Ishikawa (cell line): ENCODE data around the gene C1QC.

Experiments
- CREB1 ChIP-seq: IDR thresholded peaks from 2 replicates; pipeline ENCODE4 v1.6.1; 2012; ENCODE audit warnings: low read depth
- EGR1 ChIP-seq: IDR thresholded peaks from 2 replicates; pipeline ENCODE4 v1.6.1; 2012
- EP300 ChIP-seq: IDR thresholded peaks from 2 replicates; pipeline ENCODE4 v1.6.1; 2012; ENCODE audit warnings: borderline replicate concordance
- MAX ChIP-seq: IDR thresholded peaks from 2 replicates; pipeline ENCODE4 v1.6.1; 2012
- RAD21 ChIP-seq: IDR thresholded peaks from 2 replicates; pipeline ENCODE4 v1.6.1; 2012; ENCODE audit warnings: low read depth
- TAF1 ChIP-seq: IDR thresholded peaks from 2 replicates; pipeline ENCODE4 v1.6.1; 2012; ENCODE audit warnings: low read depth, mild to moderate bottlenecking
- TEAD4 ChIP-seq: IDR thresholded peaks from 2 replicates; pipeline ENCODE4 v1.6.1; 2012
- YY1 ChIP-seq: IDR thresholded peaks from 2 replicates; pipeline ENCODE4 v1.6.1; 2012; ENCODE audit warnings: low read depth
- TF ChIP-seq, protein P1 (sequence below): IDR thresholded peaks from 2 replicates; pipeline ENCODE4 v1.6.1; 2012; ENCODE audit warnings: low read depth, mild to moderate bottlenecking

- TF ChIP-seq EP300 (no peak), MAX (no peak), EGR1 (no peak), TEAD4 (no peak), TAF1 (no peak), CREB1 (no peak), YY1 (no peak), RAD21 (no peak)
- TF ChIP-seq, protein P1, sequence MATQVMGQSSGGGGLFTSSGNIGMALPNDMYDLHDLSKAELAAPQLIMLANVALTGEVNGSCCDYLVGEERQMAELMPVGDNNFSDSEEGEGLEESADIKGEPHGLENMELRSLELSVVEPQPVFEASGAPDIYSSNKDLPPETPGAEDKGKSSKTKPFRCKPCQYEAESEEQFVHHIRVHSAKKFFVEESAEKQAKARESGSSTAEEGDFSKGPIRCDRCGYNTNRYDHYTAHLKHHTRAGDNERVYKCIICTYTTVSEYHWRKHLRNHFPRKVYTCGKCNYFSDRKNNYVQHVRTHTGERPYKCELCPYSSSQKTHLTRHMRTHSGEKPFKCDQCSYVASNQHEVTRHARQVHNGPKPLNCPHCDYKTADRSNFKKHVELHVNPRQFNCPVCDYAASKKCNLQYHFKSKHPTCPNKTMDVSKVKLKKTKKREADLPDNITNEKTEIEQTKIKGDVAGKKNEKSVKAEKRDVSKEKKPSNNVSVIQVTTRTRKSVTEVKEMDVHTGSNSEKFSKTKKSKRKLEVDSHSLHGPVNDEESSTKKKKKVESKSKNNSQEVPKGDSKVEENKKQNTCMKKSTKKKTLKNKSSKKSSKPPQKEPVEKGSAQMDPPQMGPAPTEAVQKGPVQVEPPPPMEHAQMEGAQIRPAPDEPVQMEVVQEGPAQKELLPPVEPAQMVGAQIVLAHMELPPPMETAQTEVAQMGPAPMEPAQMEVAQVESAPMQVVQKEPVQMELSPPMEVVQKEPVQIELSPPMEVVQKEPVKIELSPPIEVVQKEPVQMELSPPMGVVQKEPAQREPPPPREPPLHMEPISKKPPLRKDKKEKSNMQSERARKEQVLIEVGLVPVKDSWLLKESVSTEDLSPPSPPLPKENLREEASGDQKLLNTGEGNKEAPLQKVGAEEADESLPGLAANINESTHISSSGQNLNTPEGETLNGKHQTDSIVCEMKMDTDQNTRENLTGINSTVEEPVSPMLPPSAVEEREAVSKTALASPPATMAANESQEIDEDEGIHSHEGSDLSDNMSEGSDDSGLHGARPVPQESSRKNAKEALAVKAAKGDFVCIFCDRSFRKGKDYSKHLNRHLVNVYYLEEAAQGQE: no peak
Measured at GRCh38 chr1:22638476-22639234, 4.8 kb upstream of the C1QC start.
